ENCODE results near the gene RBMS1.

Gene RBMS1

GRCh38 chr2:160317181-160318099 is 176.2 kb downstream of the RBMS1 start:
- no peak overlapping the region for H3K4me3 Mint-ChIP-seq
- H3K27me3 Mint-ChIP-seq, result no peaks in the 10 kb centered on the region
- H3K9me3 Mint-ChIP-seq, result no peaks in the 10 kb centered on the region
- peaks cover 53% of the 10 kb centered on the region for H3K4me1 Mint-ChIP-seq (ENCODE audit: low read depth)
- H3K27ac Mint-ChIP-seq, result no peak overlapping the region
- H3K36me3 Mint-ChIP-seq (ENCODE audit: low read depth), result peaks cover 29% of the 10 kb centered on the region

- Mint-ChIP-seq H3K4me3 (no peak overlapping the region), H3K27me3 (no peaks in the 10 kb centered on the region), H3K9me3 (no peaks in the 10 kb centered on the region), H3K27ac (no peak overlapping the region), H3K36me3 (ENCODE audit: low read depth) (peaks cover 40% of the 10 kb centered on the region), H3K4me1 (ENCODE audit: low read depth) (peaks cover 32% of the 10 kb centered on the region)
Observed at GRCh38 chr2:160315337-160315736, 178.3 kb downstream of the RBMS1 start.

GRCh38 chr2:160310118-160310828 is 183.3 kb downstream of the RBMS1 start:
- no peaks in the 10 kb centered on the region for H3K27me3 Mint-ChIP-seq
- H3K27ac Mint-ChIP-seq, result no peak overlapping the region
- peaks cover 5% of the 10 kb centered on the region for H3K4me1 Mint-ChIP-seq (ENCODE audit: low read depth)
- H3K9me3 Mint-ChIP-seq, result no peaks in the 10 kb centered on the region
- H3K4me3 Mint-ChIP-seq, result no peak overlapping the region
- peaks cover 42% of the 10 kb centered on the region for H3K36me3 Mint-ChIP-seq (ENCODE audit: low read depth)

GRCh38 chr2:160309585-160309984 is 184.0 kb downstream of the RBMS1 start:
- Mint-ChIP-seq H3K4me1 (ENCODE audit: low read depth) (peaks cover 4% of the 10 kb centered on the region), H3K27me3 (no peaks in the 10 kb centered on the region), H3K9me3 (no peaks in the 10 kb centered on the region), H3K27ac (no peak overlapping the region), H3K36me3 (ENCODE audit: low read depth) (peaks cover 37% of the 10 kb centered on the region), H3K4me3 (no peak overlapping the region)

DNA sequence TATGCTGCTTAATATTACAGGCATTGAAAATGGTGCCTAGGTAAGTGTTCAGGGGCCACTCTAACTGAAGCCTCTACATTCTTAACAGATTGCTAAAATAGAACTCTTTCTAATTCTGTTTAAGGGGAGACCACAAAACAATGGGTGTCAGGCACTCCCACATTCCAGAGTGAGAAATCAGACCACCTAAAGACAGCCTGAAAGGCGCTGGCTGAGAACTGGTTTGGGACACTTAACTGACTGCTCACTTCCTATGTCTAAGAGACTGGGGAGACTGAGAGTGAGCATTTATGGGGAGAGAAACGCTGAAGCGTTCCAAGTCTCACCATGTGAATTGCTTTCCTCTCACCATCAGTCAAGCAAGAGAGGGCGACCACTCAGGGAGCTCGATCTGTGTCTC is 184.7 kb downstream of the RBMS1 start:
- peaks cover 36% of the 10 kb centered on the region for H3K36me3 Mint-ChIP-seq (ENCODE audit: low read depth)
- no peaks in the 10 kb centered on the region for H3K9me3 Mint-ChIP-seq
- no peak overlapping the region for H3K4me3 Mint-ChIP-seq
- H3K27me3 Mint-ChIP-seq, result no peaks in the 10 kb centered on the region
- H3K4me1 Mint-ChIP-seq (ENCODE audit: low read depth), result peaks cover 4% of the 10 kb centered on the region
- no peak overlapping the region for H3K27ac Mint-ChIP-seq

DNA sequence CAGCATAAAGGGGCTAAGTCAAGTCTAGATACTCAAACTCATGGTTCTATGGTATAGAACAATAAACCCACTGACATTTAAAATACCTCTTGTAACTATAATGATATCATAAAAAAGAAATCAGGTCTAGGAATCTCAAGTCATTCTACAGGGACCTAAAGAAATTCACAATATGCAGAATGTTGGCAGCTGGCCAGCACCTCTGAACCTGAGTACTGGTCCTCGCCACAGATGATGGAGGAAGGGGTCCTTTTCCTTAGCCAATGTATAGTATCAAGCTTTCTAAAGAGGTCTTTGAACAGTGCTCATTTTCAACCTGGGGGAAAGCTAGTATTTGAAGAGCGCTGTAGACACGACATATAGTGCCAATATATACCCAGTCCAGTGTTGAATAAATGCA is 185.1 kb downstream of the RBMS1 start:
- Mint-ChIP-seq H3K4me1 (ENCODE audit: low read depth) (peaks cover 4% of the 10 kb centered on the region), H3K9me3 (no peaks in the 10 kb centered on the region), H3K27ac (no peak overlapping the region), H3K4me3 (no peak overlapping the region), H3K36me3 (ENCODE audit: low read depth) (peaks cover 38% of the 10 kb centered on the region), H3K27me3 (no peaks in the 10 kb centered on the region)

- Mint-ChIP-seq H3K27me3 (no peaks in the 10 kb centered on the region), H3K9me3 (no peaks in the 10 kb centered on the region), H3K36me3 (ENCODE audit: low read depth) (peaks cover 44% of the 10 kb centered on the region), H3K4me1 (ENCODE audit: low read depth) (peaks cover 14% of the 10 kb centered on the region), H3K4me3 (no peak overlapping the region), H3K27ac (no peak overlapping the region)
Observed at GRCh38 chr2:160306985-160307384, 186.6 kb downstream of the RBMS1 start.

GRCh38 chr2:160305081-160305750 is 188.4 kb downstream of the RBMS1 start:
- Mint-ChIP-seq H3K9me3 (no peaks in the 10 kb centered on the region), H3K4me3 (no peak overlapping the region), H3K27ac (no peak overlapping the region), H3K36me3 (ENCODE audit: low read depth) (peaks cover 35% of the 10 kb centered on the region), H3K4me1 (ENCODE audit: low read depth) (peaks cover 30% of the 10 kb centered on the region), H3K27me3 (no peaks in the 10 kb centered on the region)

GRCh38 chr2:160303527-160303926 is 190.1 kb downstream of the RBMS1 start:
- Mint-ChIP-seq H3K4me3 (no peak overlapping the region), H3K36me3 (ENCODE audit: low read depth) (peaks cover 40% of the 10 kb centered on the region), H3K27ac (no peak overlapping the region), H3K9me3 (no peaks in the 10 kb centered on the region), H3K27me3 (no peaks in the 10 kb centered on the region), H3K4me1 (ENCODE audit: low read depth) (peaks cover 46% of the 10 kb centered on the region)

GRCh38 chr2:160303076-160303475 is 190.5 kb downstream of the RBMS1 start:
- H3K27me3 Mint-ChIP-seq, result no peaks in the 10 kb centered on the region
- no peak overlapping the region for H3K4me3 Mint-ChIP-seq
- H3K4me1 Mint-ChIP-seq (ENCODE audit: low read depth), result peaks cover 51% of the 10 kb centered on the region
- peak overlapping the region; percentile 45 for H3K27ac Mint-ChIP-seq
- H3K36me3 Mint-ChIP-seq (ENCODE audit: low read depth), result peaks cover 44% of the 10 kb centered on the region
- no peaks in the 10 kb centered on the region for H3K9me3 Mint-ChIP-seq

DNA sequence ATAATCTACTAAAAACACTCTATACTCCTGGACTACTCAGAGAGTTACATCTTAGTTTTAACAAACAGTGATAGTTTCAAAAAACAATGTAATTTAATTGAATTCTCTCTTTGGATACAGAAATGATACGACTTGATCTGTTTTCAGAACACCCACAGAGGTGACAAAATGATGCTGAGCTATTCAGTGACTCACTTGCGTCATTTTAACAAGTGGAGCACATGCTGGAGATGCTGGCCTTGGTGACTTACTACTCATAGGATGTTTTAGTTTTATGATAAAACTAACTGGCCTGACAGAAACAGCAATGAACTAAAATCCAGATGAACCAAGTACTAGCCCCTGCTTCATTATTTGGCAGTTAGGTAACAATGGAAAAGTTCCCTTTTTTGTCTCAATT is 192.2 kb downstream of the RBMS1 start:
- no peak overlapping the region for H3K4me3 Mint-ChIP-seq
- H3K9me3 Mint-ChIP-seq, result no peaks in the 10 kb centered on the region
- H3K36me3 Mint-ChIP-seq (ENCODE audit: low read depth), result peaks cover 61% of the 10 kb centered on the region
- peaks cover 67% of the 10 kb centered on the region for H3K4me1 Mint-ChIP-seq (ENCODE audit: low read depth)
- no peaks in the 10 kb centered on the region for H3K27me3 Mint-ChIP-seq
- peak overlapping the region; percentile 66 for H3K27ac Mint-ChIP-seq

DNA sequence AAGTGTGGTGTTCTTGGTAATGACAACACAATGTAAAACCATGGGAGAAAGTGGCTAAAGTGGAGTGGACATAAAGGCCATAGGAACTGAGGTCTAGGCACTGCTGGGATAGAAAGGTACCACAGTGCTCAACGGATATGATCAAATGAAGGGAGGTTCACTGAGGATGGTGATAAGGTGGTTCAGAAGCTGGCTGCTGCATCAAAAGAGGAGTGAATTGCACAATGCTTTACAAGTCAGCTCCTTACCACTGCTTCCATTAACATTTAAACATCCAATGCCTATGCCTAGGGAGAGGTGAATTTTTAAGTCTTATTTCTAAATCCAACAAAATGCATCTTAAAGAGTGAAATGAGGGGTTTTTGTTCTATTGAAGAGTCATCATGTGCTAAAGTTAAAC is 193.4 kb downstream of the RBMS1 start:
- H3K27ac Mint-ChIP-seq, result peak overlapping the region; percentile 63
- peaks cover 64% of the 10 kb centered on the region for H3K36me3 Mint-ChIP-seq (ENCODE audit: low read depth)
- H3K4me3 Mint-ChIP-seq, result no peak overlapping the region
- no peaks in the 10 kb centered on the region for H3K27me3 Mint-ChIP-seq
- no peaks in the 10 kb centered on the region for H3K9me3 Mint-ChIP-seq
- H3K4me1 Mint-ChIP-seq (ENCODE audit: low read depth), result peaks cover 76% of the 10 kb centered on the region

GRCh38 chr2:160299540-160299939 is 194.1 kb downstream of the RBMS1 start:
- peaks cover 67% of the 10 kb centered on the region for H3K36me3 Mint-ChIP-seq (ENCODE audit: low read depth)
- no peaks in the 10 kb centered on the region for H3K27me3 Mint-ChIP-seq
- H3K4me3 Mint-ChIP-seq, result peak overlapping the region; percentile 7
- H3K27ac Mint-ChIP-seq, result peak overlapping the region; percentile 63
- peaks cover 83% of the 10 kb centered on the region for H3K4me1 Mint-ChIP-seq (ENCODE audit: low read depth)
- H3K9me3 Mint-ChIP-seq, result no peaks in the 10 kb centered on the region

- H3K36me3 Mint-ChIP-seq (ENCODE audit: low read depth), result peaks cover 73% of the 10 kb centered on the region
- no peaks in the 10 kb centered on the region for H3K9me3 Mint-ChIP-seq
- H3K4me3 Mint-ChIP-seq, result no peak overlapping the region
- H3K27me3 Mint-ChIP-seq, result no peaks in the 10 kb centered on the region
- H3K4me1 Mint-ChIP-seq (ENCODE audit: low read depth), result peaks cover 88% of the 10 kb centered on the region
- H3K27ac Mint-ChIP-seq, result no peak overlapping the region
Observed at GRCh38 chr2:160298960-160299359, 194.6 kb downstream of the RBMS1 start.

Measured in stimulated activated naive CD8-positive, alpha-beta T cell treated with anti-CD3 and anti-CD28 coated beads, Interleukin-15, Interleukin-2, amounts not matched to agents 100 ng/mL and 50 ng/mL, for 24 hours (primary cell).